Neural crest cell (in vitro differentiated cells): ENCODE data around the gene FGF1. TPM values are rescaled to one million over a fixed set of nuclear protein-coding genes. Genes with fewer than 3 reads are reported as not detected.

Experiments used
- DNase-seq: peaks from one replicate; pipeline ENCODE4 v3.0.0; 2021; ENCODE audit warnings: low read depth, mixed read lengths, low spot score
- H3K27ac Mint-ChIP-seq: one replicate; pipeline ENCODE4 v1.8.0; 2021; ENCODE audit warnings: mild to moderate bottlenecking, mixed read lengths; ENCODE audit not compliant: unreplicated experiment
- H3K27me3 Mint-ChIP-seq: 2 replicates; pipeline ENCODE4 v1.8.0; 2021; ENCODE audit warnings: low read depth, mild to moderate bottlenecking, mixed read lengths
- H3K36me3 Mint-ChIP-seq: 2 replicates; pipeline ENCODE4 v1.8.0; 2021; ENCODE audit warnings: low read depth, mild to moderate bottlenecking, mixed read lengths
- H3K4me1 Mint-ChIP-seq: 2 replicates; pipeline ENCODE4 v1.8.0; 2021; ENCODE audit warnings: mixed read lengths
- H3K4me3 Mint-ChIP-seq: one replicate; pipeline ENCODE4 v1.8.0; 2021; ENCODE audit warnings: mild to moderate bottlenecking, mixed read lengths
- H3K9me3 Mint-ChIP-seq: 2 replicates; pipeline ENCODE4 v1.8.0; 2021; ENCODE audit warnings: mixed read lengths
- CTCF ChIP-seq: fragments of 200-600 bp; sonication (generic); conservative IDR thresholded peaks from 2 replicates; pipeline ENCODE4 v1.5.0; 2021; ENCODE audit warnings: antibody characterized with exemption, mild to moderate bottlenecking
- total RNA-seq: library from RNA; stranded (reverse); gene quantifications from 2 replicates; pipeline ENCODE4 v1.2.1, GENCODE V29; 2021

Gene FGF1
- total RNA-seq, 1 donor from 2014 or later = not detected

DNA sequence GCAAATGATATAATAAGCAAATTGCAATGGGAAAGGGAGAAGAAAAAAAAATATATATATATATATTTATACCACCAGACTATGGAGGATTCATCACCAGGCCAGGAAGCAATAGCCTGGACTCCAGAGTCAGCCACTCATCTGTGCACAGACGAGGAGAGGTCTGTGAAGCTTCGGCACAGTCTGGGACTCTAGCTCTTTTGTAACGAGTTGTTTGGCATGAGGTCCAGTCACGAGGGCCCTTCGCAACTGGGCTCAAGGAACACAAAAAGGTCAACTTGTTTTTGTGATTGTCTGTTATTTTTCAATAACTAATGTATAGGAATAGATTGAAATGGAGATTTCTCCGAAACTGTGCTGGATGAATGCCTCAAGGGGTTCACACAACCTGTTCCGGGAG, 14.7 kb upstream of the FGF1 start:
- no peaks in the 10 kb centered on the region for H3K36me3 Mint-ChIP-seq
- TF ChIP-seq CTCF = no peak
- H3K4me3 Mint-ChIP-seq = no peak overlapping the region
- H3K4me1 Mint-ChIP-seq = peaks cover 8% of the 10 kb centered on the region
- no peak for DNase-seq
- H3K27ac Mint-ChIP-seq = no peak overlapping the region
- H3K27me3 Mint-ChIP-seq = no peaks in the 10 kb centered on the region
- no peaks in the 10 kb centered on the region for H3K9me3 Mint-ChIP-seq

DNA sequence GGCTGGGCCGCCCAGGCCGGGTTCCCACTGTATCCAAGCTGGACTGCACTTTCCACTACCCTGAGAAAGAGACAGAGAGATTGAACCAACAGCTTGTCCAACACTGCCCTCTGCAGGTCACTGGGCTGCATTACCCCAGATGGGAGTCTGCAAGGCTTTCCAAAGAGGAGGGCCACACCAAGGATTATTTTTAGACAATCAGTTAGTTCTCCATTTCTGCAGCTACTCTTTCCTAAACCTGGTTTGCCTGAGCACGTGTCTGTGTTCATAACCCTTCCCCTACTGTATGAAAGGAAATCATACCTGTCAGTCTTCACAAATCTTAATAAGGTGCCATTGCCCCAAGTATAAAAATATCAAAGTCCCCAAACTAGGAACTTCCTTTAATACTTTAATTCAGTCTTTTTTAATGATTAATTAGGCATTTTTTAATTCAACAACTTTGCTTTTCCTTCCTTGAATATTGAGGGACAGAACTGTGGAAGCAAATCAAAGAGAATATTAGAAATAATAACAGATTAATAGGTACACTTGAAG, 13.4 kb upstream of the FGF1 start:
- Mint-ChIP-seq H3K4me1 (peaks cover 8% of the 10 kb centered on the region), H3K36me3 (no peaks in the 10 kb centered on the region), H3K9me3 (no peaks in the 10 kb centered on the region), H3K27me3 (no peaks in the 10 kb centered on the region), H3K4me3 (no peak overlapping the region), H3K27ac (no peak overlapping the region)
- TF ChIP-seq CTCF = peak; percentile 98
- DNase-seq = peak; percentile 97

GRCh38 chr5:142698447-142699183, 12.7 kb upstream of the FGF1 start:
- Mint-ChIP-seq H3K27ac (peak overlapping the region; percentile 73), H3K4me1 (peaks cover 8% of the 10 kb centered on the region), H3K4me3 (no peak overlapping the region), H3K36me3 (no peaks in the 10 kb centered on the region), H3K9me3 (no peaks in the 10 kb centered on the region), H3K27me3 (no peaks in the 10 kb centered on the region)
- no peak for TF ChIP-seq CTCF
- no peak for DNase-seq

DNA sequence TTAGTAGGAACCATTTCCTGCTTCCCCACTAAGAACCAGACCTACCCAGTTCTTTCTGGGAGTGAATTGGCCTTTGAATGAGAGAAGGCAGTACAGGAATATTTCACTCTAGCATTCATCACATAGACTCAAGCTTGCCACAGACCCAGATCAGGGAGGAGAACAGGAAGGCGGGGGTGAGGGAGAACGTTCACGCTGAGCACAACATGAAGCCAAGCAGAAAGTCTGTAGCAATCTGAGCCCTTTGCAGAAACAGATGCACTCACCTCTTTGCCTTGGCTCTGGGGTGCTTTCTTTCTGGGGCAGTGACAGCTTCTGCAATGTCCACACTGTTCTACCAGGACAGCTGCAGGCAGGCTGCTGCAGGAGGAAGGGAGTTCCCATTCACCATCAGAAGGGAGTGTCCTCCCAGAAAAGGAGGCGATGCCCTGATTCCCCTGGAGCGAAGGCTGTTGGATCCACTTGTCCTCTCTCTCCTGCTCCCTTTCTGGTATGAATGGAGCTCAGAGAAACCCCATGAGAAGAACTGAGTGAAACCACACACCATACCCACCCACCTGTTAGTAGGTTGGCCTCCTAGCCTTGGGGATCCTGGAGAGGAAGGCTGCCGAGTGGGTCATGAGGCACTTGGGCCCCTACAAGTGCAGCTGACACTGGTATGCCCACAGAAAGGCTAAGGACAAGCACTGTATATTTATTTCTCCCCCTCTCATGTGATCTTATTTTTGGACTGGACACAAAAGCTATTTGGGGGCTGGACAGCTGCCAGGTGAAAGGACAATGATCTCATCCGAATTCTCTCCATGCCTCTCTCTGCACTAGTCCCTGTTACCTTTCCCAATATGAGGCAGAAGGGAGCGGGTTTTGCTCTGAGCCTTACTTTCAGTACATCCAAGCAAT, 11.7 kb upstream of the FGF1 start:
- DNase-seq = no peak
- H3K9me3 Mint-ChIP-seq = no peaks in the 10 kb centered on the region
- H3K27ac Mint-ChIP-seq = no peak overlapping the region
- no peaks in the 10 kb centered on the region for H3K36me3 Mint-ChIP-seq
- no peaks in the 10 kb centered on the region for H3K27me3 Mint-ChIP-seq
- H3K4me3 Mint-ChIP-seq = no peak overlapping the region
- no peak for TF ChIP-seq CTCF
- H3K4me1 Mint-ChIP-seq = peaks cover 8% of the 10 kb centered on the region

GRCh38 chr5:142696379-142696778, 10.5 kb upstream of the FGF1 start:
- Mint-ChIP-seq H3K36me3 (no peaks in the 10 kb centered on the region), H3K27me3 (no peaks in the 10 kb centered on the region), H3K9me3 (no peaks in the 10 kb centered on the region), H3K27ac (peak overlapping the region; percentile 14), H3K4me1 (peaks cover 8% of the 10 kb centered on the region), H3K4me3 (no peak overlapping the region)
- DNase-seq = no peak
- no peak for TF ChIP-seq CTCF
